A673 (cell line): ENCODE results near the gene FOXP4. TPM values are rescaled to one million over a fixed set of nuclear protein-coding genes. Genes with fewer than 3 reads are reported as not detected.

Experiments
- BruUV-seq: library from RNA; stranded (reverse); fragments of 400-500 nt; replicated peaks from 2 replicates; lab custom pipeline; 2021; lab: Mats Ljungman, UMichigan
- CTCF ChIA-PET: fragments of 300-600 bp; sonication (Branson Sonifier 250); formaldehyde crosslinking; loops from one replicate; lab custom pipeline; 2022; ENCODE audit warnings: antibody characterized with exemption; lab: Charles Lee
- POLR2A ChIA-PET: fragments of 300-600 bp; sonication (Branson Sonifier 250); formaldehyde crosslinking; loops from one replicate; lab custom pipeline; 2022; ENCODE audit warnings: antibody characterized with exemption; ENCODE audit not compliant: low non-redundant PET; lab: Charles Lee
- DNase-seq: peaks from one replicate; pipeline ENCODE4 v3.0.0-alpha.2; 2015; ENCODE audit warnings: low spot score
- H3K27ac ChIP-seq: fragments of 200-600 bp; sonication (generic); 2 replicates; pipeline ENCODE4 v1.5.1; 2016; ENCODE audit warnings: mixed run types, low read depth, mild to moderate bottlenecking, mixed read lengths, antibody characterized with exemption, low read length; ENCODE audit not compliant: poor library complexity, severe bottlenecking
- H3K27me3 ChIP-seq: fragments of 200-600 bp; sonication (generic); replicated peaks from 2 replicates; pipeline ENCODE4 v1.6.1; 2017; ENCODE audit warnings: mixed run types, low read depth, mild to moderate bottlenecking, mixed read lengths, antibody characterized with exemption, low read length; ENCODE audit not compliant: insufficient read depth, poor library complexity
- H3K36me3 ChIP-seq: fragments of 200-600 bp; sonication (generic); 2 replicates; pipeline ENCODE4 v1.6.1; 2016; ENCODE audit warnings: mixed run types, mild to moderate bottlenecking, mixed read lengths, antibody characterized with exemption, low read length; ENCODE audit not compliant: insufficient read depth, poor library complexity, severe bottlenecking
- H3K4me1 ChIP-seq: fragments of 200-600 bp; sonication (generic); 2 replicates; pipeline ENCODE4 v1.6.1; 2017; ENCODE audit warnings: mixed run types, mild to moderate bottlenecking, mixed read lengths, antibody characterized with exemption, low read length; ENCODE audit not compliant: insufficient read depth, poor library complexity, severe bottlenecking
- H3K4me3 ChIP-seq: fragments of 200-600 bp; sonication (generic); 2 replicates; pipeline ENCODE4 v1.5.1; 2016; ENCODE audit warnings: low read depth, mixed run types, mild to moderate bottlenecking, mixed read lengths, low read length; ENCODE audit not compliant: poor library complexity, severe bottlenecking
- H3K9me3 ChIP-seq: fragments of 200-600 bp; sonication (generic); 2 replicates; pipeline ENCODE4 v1.6.1; 2016; ENCODE audit warnings: mixed run types, low read depth, mild to moderate bottlenecking, mixed read lengths, antibody characterized with exemption, low read length; ENCODE audit not compliant: poor library complexity, severe bottlenecking
- EZH2 ChIP-seq: fragments of 200-600 bp; sonication (generic); IDR thresholded peaks from 2 replicates; pipeline ENCODE4 v1.6.1; 2017; ENCODE audit warnings: borderline replicate concordance, low read depth, mild to moderate bottlenecking, mixed read lengths, antibody characterized with exemption, low read length; ENCODE audit not compliant: poor library complexity, severe bottlenecking
- intact Hi-C: fragments of 100-400 bp; cut with micrococcal nuclease; formaldehyde crosslinking; loops from one replicate; pipeline ENCODE4 v1.10.0; 2022; ENCODE audit not compliant: unreplicated experiment
- microRNA-seq: library from miRNA; unstranded; fragments of <30 nt; microRNA quantifications from one replicate; pipeline ENCODE4 v1.2.0, GENCODE V29; 2021
- total RNA-seq: library from RNA; stranded (reverse); gene quantifications from 2 replicates; pipeline ENCODE4 v1.2.3, GENCODE V29; 2021
- TF ChIP-seq, protein P1 (sequence below): fragments of 300-800, 200-600 bp; sonication (generic); conservative IDR thresholded peaks from 2 replicates; pipeline ENCODE4 v1.5.1; 2017; ENCODE audit warnings: low read depth, mild to moderate bottlenecking, antibody characterized with exemption, low read length, moderate library complexity, mixed read lengths

FOXP4 gene
- total RNA-seq, 1 experiment from 2014 or later, result 53.9 TPM

DNA sequence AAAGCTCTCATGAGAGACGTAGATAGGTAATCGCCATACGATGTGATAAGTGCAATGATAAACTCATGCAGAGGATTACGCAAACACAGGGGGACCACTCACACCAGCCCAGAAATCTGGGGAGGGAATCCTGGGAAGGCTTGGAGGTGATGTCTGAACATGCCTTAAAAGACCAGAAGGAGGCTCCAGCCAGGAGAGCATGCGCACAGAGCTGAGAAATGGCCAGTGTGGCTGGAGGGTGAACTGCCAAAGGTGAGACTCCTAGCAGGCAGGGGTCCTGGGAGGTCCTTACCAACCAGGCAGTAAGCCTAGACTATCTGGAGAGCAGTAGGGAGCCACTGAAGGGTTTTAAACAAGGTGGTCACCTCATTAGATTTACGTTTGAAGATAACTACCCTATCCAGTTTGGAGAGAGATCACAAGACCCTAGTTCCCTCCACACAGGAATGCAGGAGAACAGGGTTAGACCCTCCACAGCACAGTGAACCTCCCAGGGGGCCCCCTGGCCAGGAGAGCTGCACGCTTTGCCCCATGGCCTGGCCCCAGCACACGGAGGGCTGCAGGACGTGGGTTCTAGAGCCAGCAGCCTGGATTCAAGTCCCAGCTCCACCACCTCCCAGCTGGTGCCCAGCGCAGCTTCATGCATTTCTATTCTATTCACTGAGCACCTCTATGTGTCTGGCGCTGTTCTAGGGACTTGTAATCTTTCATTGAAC, 105.2 kb downstream of the FOXP4 start:
- no peak overlapping the region for H3K4me3 ChIP-seq
- no peak for TF ChIP-seq EZH2
- TF ChIP-seq, protein P1, sequence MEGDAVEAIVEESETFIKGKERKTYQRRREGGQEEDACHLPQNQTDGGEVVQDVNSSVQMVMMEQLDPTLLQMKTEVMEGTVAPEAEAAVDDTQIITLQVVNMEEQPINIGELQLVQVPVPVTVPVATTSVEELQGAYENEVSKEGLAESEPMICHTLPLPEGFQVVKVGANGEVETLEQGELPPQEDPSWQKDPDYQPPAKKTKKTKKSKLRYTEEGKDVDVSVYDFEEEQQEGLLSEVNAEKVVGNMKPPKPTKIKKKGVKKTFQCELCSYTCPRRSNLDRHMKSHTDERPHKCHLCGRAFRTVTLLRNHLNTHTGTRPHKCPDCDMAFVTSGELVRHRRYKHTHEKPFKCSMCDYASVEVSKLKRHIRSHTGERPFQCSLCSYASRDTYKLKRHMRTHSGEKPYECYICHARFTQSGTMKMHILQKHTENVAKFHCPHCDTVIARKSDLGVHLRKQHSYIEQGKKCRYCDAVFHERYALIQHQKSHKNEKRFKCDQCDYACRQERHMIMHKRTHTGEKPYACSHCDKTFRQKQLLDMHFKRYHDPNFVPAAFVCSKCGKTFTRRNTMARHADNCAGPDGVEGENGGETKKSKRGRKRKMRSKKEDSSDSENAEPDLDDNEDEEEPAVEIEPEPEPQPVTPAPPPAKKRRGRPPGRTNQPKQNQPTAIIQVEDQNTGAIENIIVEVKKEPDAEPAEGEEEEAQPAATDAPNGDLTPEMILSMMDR, result no peak
- no peak for DNase-seq
- H3K27me3 ChIP-seq, result no peaks in the 10 kb centered on the region
- POLR2A ChIA-PET, result no interaction called here
- intact Hi-C loops, result no loop called here
- H3K36me3 ChIP-seq, result peaks cover 88% of the 10 kb centered on the region
- peak overlapping the region; percentile 59 for H3K27ac ChIP-seq
- H3K4me1 ChIP-seq, result peaks cover 37% of the 10 kb centered on the region
- no peaks in the 10 kb centered on the region for H3K9me3 ChIP-seq
- CTCF ChIA-PET, result no interaction called here
- no TSS peak for BruUV-seq

Small RNA genes lying within 50 kb of the gene (microRNA-seq; reads per million reads assigned to microRNA genes)
- not detected for gene MIR4641

Other genes starting within 250 kb of the FOXP4 start
- not detected in 2 replicates for gene NCR2, start 210.8 kb upstream of the FOXP4 start, total RNA-seq
- 342 and 346 TPM in 2 replicates for gene MDFI, start 92.1 kb downstream of the FOXP4 start, total RNA-seq
- 1.8 and 2.8 TPM in 2 replicates for gene TFEB, start 189.2 kb downstream of the FOXP4 start, total RNA-seq
- not detected in 2 replicates for gene PGC, start 201.0 kb downstream of the FOXP4 start, total RNA-seq
- gene FRS3, start 233.5 kb downstream of the FOXP4 start, total RNA-seq, result 3.0 and 5.5 TPM in 2 replicates
- 1.9 TPM in 1 of 2 replicates, not detected in the other for gene PRICKLE4, start 234.4 kb downstream of the FOXP4 start, total RNA-seq
- 197 and 206 TPM in 2 replicates for gene TOMM6, start 241.3 kb downstream of the FOXP4 start, total RNA-seq